ENCODE data around the gene MARS1. TPM values are rescaled to one million over a fixed set of nuclear protein-coding genes. Genes with fewer than 3 reads are reported as not detected.

MARS1 gene
- total RNA-seq, 4 donors from 2014 or later: 37.7 to 81.1 (median 42.0) TPM

GRCh38 chr12:57525615-57526383, 37.9 kb downstream of the MARS1 start:
- TF ChIP-seq CTCF (IDR thresholded peaks at IDR 0.05 in 4 of 5, conservative IDR thresholded peaks at IDR 0.05 in 1 of 5) (no peak), POLR2A (IDR thresholded peaks at IDR 0.05) (no peak)
- H3K36me3 ChIP-seq: peaks cover 0 to 64% of the 10 kb centered on the region in 2 donors
- H3K9me3 ChIP-seq: no peaks in the 10 kb centered on the region
- intact Hi-C loops (cut with DNase I; ENCODE audit: low total_unique reads): loop anchor here (10.0 kb wide), 2 partner anchors 441 to 891 kb away; partner anchors contain the start of genes BAZ2A and NAB2
- H3K27me3 ChIP-seq: no peaks in the 10 kb centered on the region
- no peak for DNase-seq
- ATAC-seq: no peak
- H3K4me3 ChIP-seq: no peak overlapping the region
- H3K27ac ChIP-seq: peak overlapping the region in 3 of 4 donors; percentile 20 to 99 (median 93)
- in situ Hi-C loops (cut with MboI; ENCODE audit: low sequenced_read_pairs in 4 of 4): no loop called here
- peaks cover 32 to 37% of the 10 kb centered on the region in 2 donors for H3K4me1 ChIP-seq

GRCh38 chr12:57526477-57527126, 38.7 kb downstream of the MARS1 start:
- Histone ChIP-seq H3K4me1 (peaks cover 25 to 29% of the 10 kb centered on the region in 2 donors), H3K4me3 (no peak overlapping the region), H3K27ac (peak overlapping the region in 2 of 4 donors; percentile 20 to 31), H3K27me3 (no peaks in the 10 kb centered on the region), H3K9me3 (no peaks in the 10 kb centered on the region), H3K36me3 (peaks cover 0 to 72% of the 10 kb centered on the region in 2 donors)
- in situ Hi-C loops (cut with MboI; ENCODE audit: low sequenced_read_pairs in 4 of 4): no loop called here
- TF ChIP-seq POLR2A (IDR thresholded peaks at IDR 0.05) (no peak), CTCF (IDR thresholded peaks at IDR 0.05 in 4 of 5, conservative IDR thresholded peaks at IDR 0.05 in 1 of 5) (no peak)
- DNase-seq: no peak
- ATAC-seq: no peak
- intact Hi-C loops (cut with DNase I; ENCODE audit: low total_unique reads): loop anchor here (10.0 kb wide), 2 partner anchors 442 to 892 kb away; partner anchors contain the start of genes BAZ2A and NAB2

- Histone ChIP-seq H3K27me3 (no peaks in the 10 kb centered on the region), H3K4me3 (no peak overlapping the region), H3K36me3 (peaks cover 0 to 77% of the 10 kb centered on the region in 2 donors), H3K4me1 (peaks cover 19 to 23% of the 10 kb centered on the region in 2 donors), H3K27ac (no peak overlapping the region), H3K9me3 (no peaks in the 10 kb centered on the region)
- no peak for DNase-seq
- intact Hi-C loops (cut with DNase I; ENCODE audit: low total_unique reads): loop anchor here (10.0 kb wide), 2 partner anchors 442 to 892 kb away; partner anchors contain the start of genes BAZ2A and NAB2
- in situ Hi-C loops (cut with MboI; ENCODE audit: low sequenced_read_pairs in 4 of 4): no loop called here
- no peak for TF ChIP-seq POLR2A (IDR thresholded peaks at IDR 0.05)
- TF ChIP-seq CTCF (IDR thresholded peaks at IDR 0.05 in 4 of 5, conservative IDR thresholded peaks at IDR 0.05 in 1 of 5): no peak
- no peak for ATAC-seq
Observed at GRCh38 chr12:57527184-57527583, 39.3 kb downstream of the MARS1 start.

GRCh38 chr12:57528176-57528575, 40.3 kb downstream of the MARS1 start:
- H3K36me3 ChIP-seq: peaks cover 0 to 87% of the 10 kb centered on the region in 2 donors
- H3K9me3 ChIP-seq: no peaks in the 10 kb centered on the region
- intact Hi-C loops (cut with DNase I; ENCODE audit: low total_unique reads) (loop anchor here (10.0 kb wide), 2 partner anchors 443 to 893 kb away; partner anchors contain the start of genes BAZ2A and NAB2), in situ Hi-C loops (cut with MboI; ENCODE audit: low sequenced_read_pairs in 4 of 4) (no loop called here)
- TF ChIP-seq POLR2A (IDR thresholded peaks at IDR 0.05): no peak
- no peak for TF ChIP-seq CTCF (IDR thresholded peaks at IDR 0.05 in 4 of 5, conservative IDR thresholded peaks at IDR 0.05 in 1 of 5)
- H3K4me3 ChIP-seq: no peak overlapping the region
- peak overlapping the region in 1 of 4 donors; percentile 4 for H3K27ac ChIP-seq
- H3K27me3 ChIP-seq: no peaks in the 10 kb centered on the region
- no peak for ATAC-seq
- no peak for DNase-seq
- H3K4me1 ChIP-seq: peaks cover 18 to 21% of the 10 kb centered on the region in 2 donors

Measured in gastrocnemius medialis (tissue), 4 donors.